H9 (cell line): ENCODE measurements around the gene LYST. TPM values are rescaled to one million over a fixed set of nuclear protein-coding genes. Genes with fewer than 3 reads are reported as not detected.

Experiments used
- DNase-seq: peaks from one replicate; pipeline ENCODE4 v3.0.0-alpha.2; 2017
- H2AFZ ChIP-seq: one replicate; pipeline ENCODE4 v1.6.1; 2013; ENCODE audit warnings: mild to moderate bottlenecking, low read length, control low read depth, moderate library complexity
- H2AK5ac ChIP-seq: 2 replicates; pipeline ENCODE4 v1.6.1; 2013; ENCODE audit warnings: low read length, control low read depth, mixed read lengths; ENCODE audit not compliant: insufficient read length
- H2BK120ac ChIP-seq: one replicate; pipeline ENCODE4 v1.6.1; 2013; ENCODE audit warnings: low read depth, mild to moderate bottlenecking, low read length, control low read depth, inconsistent platforms; ENCODE audit not compliant: poor library complexity, severe bottlenecking
- H2BK12ac ChIP-seq: 2 replicates; pipeline ENCODE4 v1.6.1; 2013; ENCODE audit warnings: low read length, control low read depth, mixed read lengths, low read depth; ENCODE audit not compliant: insufficient read length
- H2BK15ac ChIP-seq: 2 replicates; pipeline ENCODE4 v1.6.1; 2013; ENCODE audit warnings: low read depth, low read length, control low read depth
- H2BK20ac ChIP-seq: one replicate; pipeline ENCODE4 v1.6.1; 2013; ENCODE audit warnings: low read depth, mild to moderate bottlenecking, low read length, control low read depth, inconsistent platforms; ENCODE audit not compliant: poor library complexity, severe bottlenecking
- H2BK5ac ChIP-seq: 2 replicates; pipeline ENCODE4 v1.6.1; 2013; ENCODE audit warnings: low read length, control low read depth, mixed read lengths; ENCODE audit not compliant: insufficient read length
- H3K14ac ChIP-seq: 2 replicates; pipeline ENCODE4 v1.6.1; 2013; ENCODE audit warnings: low read length, control low read depth; ENCODE audit not compliant: insufficient read depth
- H3K18ac ChIP-seq: 2 replicates; pipeline ENCODE4 v1.6.1; 2013; ENCODE audit warnings: low read depth, mild to moderate bottlenecking, mixed read lengths, low read length, control low read depth; ENCODE audit not compliant: insufficient read length
- H3K23ac ChIP-seq: 2 replicates; pipeline ENCODE4 v1.6.1; 2013; ENCODE audit warnings: low read length, control low read depth, mixed read lengths, low read depth; ENCODE audit not compliant: insufficient read length
- H3K23me2 ChIP-seq: 2 replicates; pipeline ENCODE4 v1.6.1; 2013; ENCODE audit warnings: low read depth, mild to moderate bottlenecking, mixed read lengths, low read length, control low read depth; ENCODE audit not compliant: insufficient read length, poor library complexity, severe bottlenecking
- H3K27ac ChIP-seq: 2 replicates; pipeline ENCODE4 v1.5.1; 2013; ENCODE audit warnings: low read length, control low read depth, mixed read lengths, low read depth; ENCODE audit not compliant: insufficient read length
- H3K27me3 ChIP-seq: 2 replicates; pipeline ENCODE4 v1.6.1; 2013; ENCODE audit warnings: low read length, control low read depth, inconsistent platforms; ENCODE audit not compliant: insufficient read depth
- H3K4ac ChIP-seq: 2 replicates; pipeline ENCODE4 v1.6.1; 2013; ENCODE audit warnings: low read depth, mild to moderate bottlenecking, control low read depth, inconsistent platforms, low read length, moderate library complexity
- H3K4me1 ChIP-seq: 2 replicates; pipeline ENCODE4 v1.6.1; 2013; ENCODE audit warnings: low read length, control low read depth, inconsistent platforms; ENCODE audit not compliant: insufficient read depth
- H3K4me2 ChIP-seq: 2 replicates; pipeline ENCODE4 v1.6.1; 2013; ENCODE audit warnings: low read length, control low read depth, mixed read lengths; ENCODE audit not compliant: insufficient read length, insufficient read depth
- H3K56ac ChIP-seq: 2 replicates; pipeline ENCODE4 v1.6.1; 2013; ENCODE audit warnings: low read depth, mild to moderate bottlenecking, mixed read lengths, low read length, control low read depth; ENCODE audit not compliant: insufficient read length
- H3K79me1 ChIP-seq: 2 replicates; pipeline ENCODE4 v1.6.1; 2013; ENCODE audit warnings: low read depth, mild to moderate bottlenecking, moderate library complexity, low read length, control low read depth, inconsistent platforms; ENCODE audit not compliant: insufficient read depth, poor library complexity, severe bottlenecking
- H3K79me2 ChIP-seq: 2 replicates; pipeline ENCODE4 v1.6.1; 2013; ENCODE audit warnings: low read length, control low read depth, inconsistent platforms; ENCODE audit not compliant: insufficient read depth
- H3K9ac ChIP-seq: 2 replicates; pipeline ENCODE4 v1.6.1; 2013; ENCODE audit warnings: low read length, control low read depth, mixed read lengths; ENCODE audit not compliant: insufficient read length; ENCODE audit errors: extremely low read depth
- H3K9me3 ChIP-seq: one replicate; pipeline ENCODE4 v1.6.1; 2013; ENCODE audit warnings: low read depth, low read length, inconsistent platforms; ENCODE audit not compliant: control insufficient read depth
- H3T11ph ChIP-seq: one replicate; pipeline ENCODE4 v1.6.1; 2013; ENCODE audit warnings: mild to moderate bottlenecking, low read length, control low read depth, inconsistent platforms
- H4K20me1 ChIP-seq: one replicate; pipeline ENCODE4 v1.6.1; 2013; ENCODE audit not compliant: control insufficient read depth, insufficient read length, insufficient read depth
- H4K5ac ChIP-seq: 2 replicates; pipeline ENCODE4 v1.6.1; 2013; ENCODE audit warnings: low read depth, mild to moderate bottlenecking, mixed read lengths, low read length, control low read depth; ENCODE audit not compliant: insufficient read length
- H4K8ac ChIP-seq: replicated peaks from 2 replicates; pipeline ENCODE4 v1.6.1; 2013; ENCODE audit warnings: low read length, control low read depth, mixed read lengths, low read depth; ENCODE audit not compliant: insufficient read length
- H4K91ac ChIP-seq: 2 replicates; pipeline ENCODE4 v1.6.1; 2013; ENCODE audit warnings: low read depth, mild to moderate bottlenecking, moderate library complexity, mixed read lengths, low read length, control low read depth; ENCODE audit not compliant: insufficient read length
- H3K27ac Mint-ChIP-seq, 3 experiments: 2 replicates in 2 of 3; 3 replicates in 1 of 3; pipeline ENCODE4 v1.8.0; 2020 to 2021; ENCODE audit warnings: mixed read lengths in 3 of 3, mild to moderate bottlenecking in 1 of 3, moderate library complexity in 1 of 3
- H3K27me3 Mint-ChIP-seq: 2 replicates; pipeline ENCODE4 v1.8.0; 2021; ENCODE audit warnings: low read depth, mild to moderate bottlenecking, moderate library complexity, mixed read lengths
- H3K36me3 Mint-ChIP-seq, 3 experiments: 2 replicates in 2 of 3; 3 replicates in 1 of 3; pipeline ENCODE4 v1.8.0; 2020 to 2021; ENCODE audit warnings: low read depth in 3 of 3, mixed read lengths in 3 of 3; ENCODE audit not compliant: insufficient read depth in 1 of 3
- H3K4me1 Mint-ChIP-seq, 2 experiments: 2 replicates each; pipeline ENCODE4 v1.8.0; 2020; ENCODE audit warnings: mixed read lengths in 2 of 2
- H3K4me3 Mint-ChIP-seq, 2 experiments: 2 replicates in 1 of 2; 3 replicates in 1 of 2; pipeline ENCODE4 v1.8.0; 2020 to 2021; ENCODE audit warnings: mild to moderate bottlenecking in 2 of 2, mixed read lengths in 2 of 2, moderate library complexity in 1 of 2
- H3K9me3 Mint-ChIP-seq, 2 experiments: 2 replicates in 1 of 2; 3 replicates in 1 of 2; pipeline ENCODE4 v1.8.0; 2020; ENCODE audit warnings: mild to moderate bottlenecking in 2 of 2, mixed read lengths in 2 of 2, moderate library complexity in 1 of 2
- CTCF ChIP-seq: fragments of 200-600 bp; sonication (generic); conservative IDR thresholded peaks from 3 replicates; pipeline ENCODE4 v1.8.0; 2021; ENCODE audit warnings: antibody characterized with exemption, mild to moderate bottlenecking
- WGBS: extraction: QIAGEN DNeasy Blood & Tissue Kit; methylation state at CpG from one replicate; pipeline ENCODE4 v1.1.7; 2013; ENCODE audit warnings: missing lambda C conversion rate, low lambda C conversion rate, mixed read lengths; ENCODE audit not compliant: insufficient read length; ENCODE audit errors: extremely low coverage; 5-methylcytosine and 5-hydroxymethylcytosine counted together
- total RNA-seq: library from RNA; stranded (reverse); gene quantifications from 2 replicates; pipeline ENCODE4 v1.2.1, GENCODE V29; 2021

Gene LYST
- total RNA-seq, 1 experiment from 2014 or later: 0.13 TPM

DNA sequence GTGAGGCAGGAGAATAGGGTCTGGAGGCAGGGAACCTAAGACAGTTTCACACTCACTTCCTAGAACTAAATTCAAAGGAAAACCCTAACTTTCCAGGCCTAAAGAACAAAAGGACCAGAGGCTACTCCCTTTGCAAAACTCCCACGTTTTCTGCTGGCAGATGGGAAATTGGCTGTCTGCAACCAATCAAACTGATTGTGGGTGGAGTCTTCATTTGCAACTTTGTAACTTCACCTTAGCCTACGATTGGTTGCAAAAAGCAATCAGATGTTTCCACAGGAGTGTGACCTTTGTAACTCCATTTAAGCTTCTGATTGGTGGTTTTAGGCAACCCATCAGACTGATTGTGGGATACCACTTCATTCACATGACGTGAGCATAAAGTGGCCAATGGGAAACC, 197.4 kb downstream of the LYST start:
- Mint-ChIP-seq H3K4me3 (no peak overlapping the region), H3K36me3 (peaks cover 10 to 51% (median 36%) of the 10 kb centered on the region in 3 experiments), H3K9me3 (peaks cover 37 to 41% of the 10 kb centered on the region in 2 experiments), H3K4me1 (peaks cover 17% of the 10 kb centered on the region in 2 experiments), H3K27ac (no peak overlapping the region), H3K27me3 (peaks cover 2% of the 10 kb centered on the region; the same call in 1 of the 2 replicates)
- H4K5ac ChIP-seq: no peak overlapping the region
- no peak overlapping the region for H3K27ac ChIP-seq
- no peak overlapping the region for H2BK15ac ChIP-seq
- no peak for TF ChIP-seq CTCF
- no peak overlapping the region for H3T11ph ChIP-seq
- no peak overlapping the region for H3K56ac ChIP-seq
- H3K23ac ChIP-seq: no peak overlapping the region
- H3K23me2 ChIP-seq: no peaks in the 10 kb centered on the region
- H4K20me1 ChIP-seq: no peaks in the 10 kb centered on the region
- H3K27me3 ChIP-seq: no peaks in the 10 kb centered on the region
- H3K79me2 ChIP-seq: 0 out of 2 replicates have a peak, but pooled peaks cover 2% of the 10 kb centered on the region
- H3K9me3 ChIP-seq: peaks cover 13% of the 10 kb centered on the region
- no CpG with 5 or more reads among the region's 3 CpGs for WGBS
- H3K4me1 ChIP-seq: peaks cover 7% of the 10 kb centered on the region; the same call in 1 of the 2 replicates
- H3K79me1 ChIP-seq: no peaks in the 10 kb centered on the region
- no peak overlapping the region for H3K4ac ChIP-seq
- H4K91ac ChIP-seq: no peak overlapping the region
- no peak overlapping the region for H3K9ac ChIP-seq
- H3K14ac ChIP-seq: no peak overlapping the region
- no peak overlapping the region for H3K4me2 ChIP-seq
- H2AFZ ChIP-seq: no peak overlapping the region
- no peak overlapping the region for H4K8ac ChIP-seq
- H3K18ac ChIP-seq: no peak overlapping the region
- H2BK20ac ChIP-seq: no peak overlapping the region
- no peak overlapping the region for H2BK120ac ChIP-seq
- H2BK5ac ChIP-seq: no peak overlapping the region
- no peak overlapping the region for H2AK5ac ChIP-seq
- H2BK12ac ChIP-seq: no peak overlapping the region
- peak; percentile 76 for DNase-seq
